ENCODE measurements around the gene VPS13C.

DNA sequence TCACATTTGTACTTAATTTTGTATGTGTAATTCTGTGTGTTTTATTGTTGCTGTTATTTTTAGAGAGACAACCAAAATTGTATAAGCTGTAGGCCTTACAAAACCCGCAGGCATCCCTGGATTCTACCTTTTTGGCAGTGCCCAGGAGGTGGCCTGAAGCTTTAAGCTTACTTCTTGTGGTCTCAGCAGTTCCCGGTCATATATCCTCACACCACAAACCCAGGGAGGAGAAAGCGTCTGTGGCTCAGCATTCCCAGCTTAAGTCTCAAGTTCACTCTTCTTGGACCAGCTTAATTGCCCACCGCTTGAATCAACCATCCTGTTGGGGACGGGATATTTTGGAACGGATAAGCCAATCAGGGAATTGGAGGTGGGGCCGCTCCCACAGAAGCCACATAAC, 43.2 kb upstream of the VPS13C start:
- TF ChIP-seq, protein P1, sequence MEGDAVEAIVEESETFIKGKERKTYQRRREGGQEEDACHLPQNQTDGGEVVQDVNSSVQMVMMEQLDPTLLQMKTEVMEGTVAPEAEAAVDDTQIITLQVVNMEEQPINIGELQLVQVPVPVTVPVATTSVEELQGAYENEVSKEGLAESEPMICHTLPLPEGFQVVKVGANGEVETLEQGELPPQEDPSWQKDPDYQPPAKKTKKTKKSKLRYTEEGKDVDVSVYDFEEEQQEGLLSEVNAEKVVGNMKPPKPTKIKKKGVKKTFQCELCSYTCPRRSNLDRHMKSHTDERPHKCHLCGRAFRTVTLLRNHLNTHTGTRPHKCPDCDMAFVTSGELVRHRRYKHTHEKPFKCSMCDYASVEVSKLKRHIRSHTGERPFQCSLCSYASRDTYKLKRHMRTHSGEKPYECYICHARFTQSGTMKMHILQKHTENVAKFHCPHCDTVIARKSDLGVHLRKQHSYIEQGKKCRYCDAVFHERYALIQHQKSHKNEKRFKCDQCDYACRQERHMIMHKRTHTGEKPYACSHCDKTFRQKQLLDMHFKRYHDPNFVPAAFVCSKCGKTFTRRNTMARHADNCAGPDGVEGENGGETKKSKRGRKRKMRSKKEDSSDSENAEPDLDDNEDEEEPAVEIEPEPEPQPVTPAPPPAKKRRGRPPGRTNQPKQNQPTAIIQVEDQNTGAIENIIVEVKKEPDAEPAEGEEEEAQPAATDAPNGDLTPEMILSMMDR (conservative IDR thresholded peaks at IDR 0.05) = no peak
- TF ChIP-seq EZH2 (IDR thresholded peaks at IDR 0.05; ENCODE audit: low read depth) = no peak
